GM19099 (cell line): ENCODE measurements around the gene VSNL1.

ENCODE experiments used
- POLR2A ChIP-seq: IDR thresholded peaks from 3 replicates; pipeline ENCODE4 v1.6.1; 2011; ENCODE audit warnings: low read depth; ENCODE audit not compliant: insufficient read length; ENCODE audit errors: extremely low read depth

VSNL1 gene

DNA sequence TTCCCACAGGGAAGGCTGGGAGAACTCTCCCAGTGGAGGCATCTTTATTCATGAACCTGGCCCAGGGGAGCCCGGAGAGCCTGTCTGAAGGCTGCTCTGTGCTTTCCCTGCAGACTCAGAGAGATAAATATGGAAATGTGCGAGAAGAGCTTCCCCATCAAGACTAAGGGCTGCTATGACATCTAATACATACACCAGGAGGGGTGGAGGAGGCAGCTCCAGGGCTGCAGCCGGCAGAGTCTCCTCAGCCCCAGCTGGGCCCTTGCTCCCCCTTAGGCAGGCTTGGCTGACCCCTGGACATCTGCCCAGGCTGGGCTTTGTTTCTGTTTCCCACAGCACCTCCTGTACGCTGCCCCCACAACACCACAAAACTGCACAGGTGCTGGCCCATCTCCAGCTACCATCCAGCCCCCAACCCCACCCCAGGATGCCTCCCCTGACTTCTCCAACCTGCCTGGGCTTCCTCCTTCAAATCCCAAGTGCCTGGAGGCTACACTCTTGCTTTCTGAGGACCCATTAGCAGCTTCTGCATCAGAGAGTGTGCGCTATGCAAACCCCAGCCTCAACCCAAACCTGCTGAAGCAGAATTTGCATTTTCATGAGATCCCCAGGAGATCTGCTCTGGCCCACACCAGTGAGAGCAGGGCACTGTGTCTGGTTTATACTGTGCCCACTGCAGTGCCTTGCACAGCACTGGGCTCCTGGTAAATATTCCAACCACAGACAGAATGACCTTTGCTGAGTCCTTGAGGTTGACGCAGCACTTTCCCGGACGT lies 96.8 kb downstream of the VSNL1 start:
- no peak for TF ChIP-seq POLR2A

DNA sequence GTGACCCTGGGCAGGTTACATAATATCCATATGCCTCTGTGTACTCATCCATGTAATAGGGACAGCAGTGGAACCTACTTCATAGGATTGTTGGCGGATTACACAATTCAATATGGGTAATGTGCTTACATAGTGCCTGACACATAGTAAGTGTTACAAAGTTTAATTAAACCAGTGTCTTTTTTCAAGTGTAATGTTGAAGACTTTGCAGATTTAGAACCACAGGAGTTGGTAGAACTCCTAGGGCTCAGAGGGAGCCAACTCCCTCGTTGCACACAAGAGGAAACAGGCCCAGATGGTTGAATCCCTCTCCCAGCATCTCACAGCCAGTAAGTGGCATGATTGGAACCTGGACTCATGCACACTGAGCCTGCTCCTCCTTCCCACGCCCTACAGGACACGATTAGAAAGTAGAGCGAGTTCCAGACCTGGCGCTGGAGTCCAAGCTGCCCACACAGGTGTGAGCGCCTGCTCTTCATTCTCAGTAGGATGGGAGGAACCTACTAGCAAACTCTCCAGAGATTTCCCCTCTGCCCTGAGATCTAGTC lies 97.8 kb downstream of the VSNL1 start:
- no peak for TF ChIP-seq POLR2A

- TF ChIP-seq POLR2A, result no peak
Measured at GRCh38 chr2:17640406-17640805, 99.9 kb downstream of the VSNL1 start.

- no peak for TF ChIP-seq POLR2A
Measured at GRCh38 chr2:17643031-17643615, 102.6 kb downstream of the VSNL1 start.

GRCh38 chr2:17644997-17645720 lies 104.7 kb downstream of the VSNL1 start:
- no peak for TF ChIP-seq POLR2A

GRCh38 chr2:17646081-17646554 lies 105.6 kb downstream of the VSNL1 start:
- TF ChIP-seq POLR2A, result no peak

GRCh38 chr2:17646838-17647701 lies 106.6 kb downstream of the VSNL1 start:
- TF ChIP-seq POLR2A, result no peak

DNA sequence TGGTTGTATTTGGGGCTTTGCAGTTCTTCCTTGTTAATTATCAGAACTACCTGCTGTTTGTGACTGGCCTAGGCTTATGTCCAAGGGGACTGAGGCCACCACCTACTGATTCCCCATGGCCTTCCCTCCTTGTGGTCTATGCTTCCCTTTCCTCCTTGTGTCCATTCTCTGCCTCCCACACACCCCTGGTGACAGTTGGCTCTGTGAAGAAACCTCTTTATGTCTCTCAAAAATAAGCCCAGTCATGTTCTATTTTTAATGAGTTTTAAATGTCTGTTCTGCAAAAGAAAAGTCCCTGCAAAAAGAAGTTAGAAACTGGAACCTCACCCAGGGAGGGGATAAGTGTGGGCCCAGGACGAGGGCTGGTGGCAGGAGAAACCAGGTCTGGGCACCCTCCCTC lies 108.1 kb downstream of the VSNL1 start:
- no peak for TF ChIP-seq POLR2A

DNA sequence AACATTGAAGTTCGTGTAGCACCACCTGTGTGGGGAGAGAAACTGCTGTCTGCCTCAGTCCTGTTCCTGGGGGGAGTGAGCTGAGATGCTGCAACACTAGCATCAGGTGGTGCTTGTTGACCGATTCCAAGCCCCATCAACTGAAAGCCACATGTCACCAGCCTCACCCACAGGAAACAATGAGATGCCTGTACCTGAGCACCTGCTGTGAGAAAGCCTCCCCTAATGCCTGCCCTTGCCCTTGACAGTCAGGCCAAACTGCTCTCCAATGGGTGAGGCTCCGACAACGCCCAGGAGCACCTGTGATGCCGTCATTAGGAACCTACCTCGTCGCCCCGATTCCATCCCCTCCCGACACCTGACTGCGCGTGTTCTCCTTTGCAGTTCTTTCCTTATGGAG lies 108.5 kb downstream of the VSNL1 start:
- TF ChIP-seq POLR2A, result no peak

DNA sequence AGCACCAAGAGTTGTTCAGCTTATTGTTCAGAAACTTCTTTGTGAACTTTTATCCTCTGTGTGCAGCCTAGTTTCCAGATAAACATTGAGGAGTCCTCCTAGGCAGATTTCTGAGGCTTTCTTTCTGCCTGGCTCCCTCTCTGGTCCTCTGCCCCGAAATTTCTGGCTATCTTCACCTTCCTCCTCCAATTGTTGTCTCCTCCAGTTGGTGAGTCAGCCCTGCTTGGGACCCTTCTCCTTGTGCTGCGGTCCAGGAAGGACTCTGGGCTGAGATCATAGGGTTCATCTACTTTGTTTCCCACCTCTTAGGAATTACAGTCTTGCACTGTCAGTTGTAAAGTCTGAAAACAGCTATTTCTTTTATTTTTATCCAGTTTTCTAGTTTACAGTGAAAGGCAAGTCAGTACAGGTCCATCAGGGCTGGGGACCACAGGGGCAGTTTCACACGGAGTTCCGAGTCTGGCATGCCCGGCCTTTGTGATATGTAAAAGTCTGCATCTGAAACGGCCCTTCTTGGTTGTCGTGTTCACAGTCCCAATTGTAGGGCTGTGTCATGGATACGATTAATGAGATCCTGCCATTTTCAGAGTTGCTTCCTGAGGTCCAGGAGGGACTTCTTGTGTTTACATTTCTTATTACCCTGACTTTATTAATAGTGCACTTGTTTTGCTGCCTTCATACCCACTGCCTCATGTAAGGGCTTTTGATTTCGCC lies 112.3 kb downstream of the VSNL1 start:
- TF ChIP-seq POLR2A, result no peak

- no peak for TF ChIP-seq POLR2A
Measured at GRCh38 chr2:17657759-17658158, 117.3 kb downstream of the VSNL1 start.

GRCh38 chr2:17658251-17658843 lies 117.9 kb downstream of the VSNL1 start:
- TF ChIP-seq POLR2A, result no peak

- no peak for TF ChIP-seq POLR2A
Measured at GRCh38 chr2:17660219-17660618, 119.7 kb downstream of the VSNL1 start.

DNA sequence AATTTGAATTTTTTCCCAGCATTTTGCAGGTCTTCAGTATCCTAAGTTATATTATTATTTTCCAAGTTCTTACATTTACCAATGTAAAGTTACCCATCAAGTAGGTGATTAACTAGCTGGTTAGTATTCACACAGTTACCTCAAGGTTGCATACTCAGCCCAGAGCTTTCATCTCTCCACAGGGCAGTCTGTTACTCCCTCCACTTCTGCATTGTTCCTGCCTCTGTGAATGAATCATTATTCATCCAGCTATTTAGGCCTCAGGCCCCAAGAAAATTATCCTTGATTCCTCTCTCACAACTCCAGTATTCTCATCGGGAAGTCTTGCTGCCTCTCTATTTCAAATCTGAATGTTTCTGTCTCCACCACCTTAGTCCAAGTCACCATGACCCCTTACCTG lies 121.0 kb downstream of the VSNL1 start:
- TF ChIP-seq POLR2A, result no peak
